Hindlimb muscle (tissue), 1 donor: ENCODE data around the gene THADA. TPM values are rescaled to one million over a fixed set of nuclear protein-coding genes. Genes with fewer than 3 reads are reported as not detected.

Experiments used
- DNase-seq: peaks from one replicate; pipeline ENCODE4 v3.0.0-alpha.2; 2013
- polyA plus RNA-seq: library from polyadenylated mRNA; unstranded; fragments of 120-200 nt; gene quantifications from one replicate; pipeline ENCODE4 v1.2.1, GENCODE V29; 2013; ENCODE audit not compliant: insufficient read length

THADA gene
- polyA plus RNA-seq, 1 donor = 22.3 TPM

DNA sequence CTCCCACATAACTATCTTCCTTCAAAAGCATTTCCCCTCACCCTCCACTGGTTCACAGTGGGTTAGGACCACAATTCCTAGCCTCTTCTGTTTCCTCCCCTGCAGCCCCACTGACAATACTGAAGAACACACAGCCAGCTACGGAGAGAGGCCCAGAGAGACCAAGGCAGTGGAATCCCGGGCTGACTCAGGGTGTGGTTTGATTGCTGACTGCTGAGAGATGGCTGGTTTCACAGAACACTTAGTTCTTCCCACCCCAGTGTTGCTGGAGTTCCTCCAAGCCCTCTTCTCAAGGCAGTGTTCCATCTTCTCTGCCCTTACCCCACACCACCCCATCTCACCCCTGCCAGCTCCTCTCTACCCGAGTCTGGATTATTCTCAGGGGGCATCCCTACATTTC, 326.1 kb downstream of the THADA start:
- no peak for DNase-seq

DNA sequence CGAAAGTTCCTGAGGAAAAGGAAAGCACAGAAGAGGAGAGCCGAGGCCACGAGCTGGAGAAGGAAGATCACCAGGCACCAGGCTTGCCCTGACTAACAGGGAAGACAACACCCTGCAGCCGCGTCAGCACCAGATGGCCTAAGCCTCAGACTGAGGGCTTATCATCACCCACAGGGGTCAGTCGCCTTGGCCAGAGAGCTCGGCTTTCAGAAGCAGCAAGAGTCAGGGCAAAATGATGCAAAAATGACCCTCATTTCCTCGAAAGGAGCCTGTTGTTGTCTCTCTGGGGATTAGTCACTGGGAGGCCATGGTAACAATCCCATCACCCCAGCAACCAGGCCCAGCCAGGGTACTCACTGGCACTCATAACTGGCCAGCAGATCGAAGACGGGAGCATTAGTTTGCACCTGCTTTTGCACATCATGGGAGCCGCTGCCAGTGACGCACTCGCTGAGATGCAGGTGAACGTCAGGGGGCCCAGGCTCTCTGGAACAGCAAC, 326.7 kb downstream of the THADA start:
- no peak for DNase-seq

DNA sequence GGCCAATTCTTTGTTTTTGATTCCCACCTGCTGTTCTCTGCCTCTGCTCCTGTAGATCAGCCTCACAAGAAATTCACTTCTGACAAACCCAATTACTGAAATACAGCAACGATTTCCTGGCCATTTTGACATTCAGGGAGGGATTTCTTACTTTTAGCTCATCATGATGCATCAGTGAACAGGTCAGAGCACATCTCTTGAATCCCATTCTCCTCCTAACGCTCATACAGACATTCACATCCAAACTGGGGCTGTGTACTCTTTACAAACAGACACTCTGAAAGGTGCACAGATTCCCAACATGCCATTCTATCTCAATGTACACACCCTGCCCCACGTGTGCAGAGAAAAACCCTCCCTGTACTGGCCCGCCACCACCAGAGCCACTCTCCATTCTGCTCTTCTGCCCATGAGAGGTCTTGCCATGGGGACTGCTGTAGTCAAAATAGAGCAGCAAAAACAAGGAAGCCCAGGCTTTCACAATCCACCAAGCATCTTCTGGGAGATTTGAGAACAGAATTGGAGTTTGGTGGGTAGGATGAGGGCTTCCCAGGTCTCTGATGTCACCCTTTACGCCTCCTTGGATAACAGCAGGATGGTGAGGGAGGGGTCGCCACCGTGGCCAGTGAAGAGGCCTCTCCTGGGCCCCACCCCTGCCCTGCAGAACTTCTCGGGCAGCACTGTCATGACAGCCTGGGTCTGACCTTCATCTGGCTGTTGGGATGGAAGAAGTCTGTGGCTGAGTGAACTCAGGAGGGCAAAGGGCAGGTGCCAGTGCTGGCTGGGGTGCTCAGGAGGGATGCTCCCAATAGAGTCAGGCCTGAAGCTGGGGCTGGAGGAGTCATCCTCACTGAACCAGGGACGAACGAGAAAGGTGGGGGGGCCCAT, 327.5 kb downstream of the THADA start:
- no peak for DNase-seq

DNA sequence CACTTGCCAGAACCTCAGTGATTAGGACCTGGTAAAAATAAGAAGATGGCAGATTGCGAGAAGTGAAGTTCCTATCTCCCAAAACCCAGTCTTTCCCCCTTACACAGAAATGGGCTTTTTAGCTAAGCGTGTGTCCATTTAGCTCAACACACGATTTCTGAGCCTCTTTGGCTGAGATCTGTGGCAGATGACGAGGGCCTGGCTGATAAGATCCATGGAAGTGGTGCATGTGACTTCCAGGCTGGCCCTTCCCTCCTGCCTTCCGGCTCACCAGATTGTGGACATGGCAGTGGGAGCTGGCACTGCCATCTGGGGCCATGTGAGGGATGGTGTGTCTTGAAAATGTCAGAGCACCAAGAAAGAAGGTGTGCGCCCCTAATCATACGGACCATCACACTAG, 328.5 kb downstream of the THADA start:
- no peak for DNase-seq

DNA sequence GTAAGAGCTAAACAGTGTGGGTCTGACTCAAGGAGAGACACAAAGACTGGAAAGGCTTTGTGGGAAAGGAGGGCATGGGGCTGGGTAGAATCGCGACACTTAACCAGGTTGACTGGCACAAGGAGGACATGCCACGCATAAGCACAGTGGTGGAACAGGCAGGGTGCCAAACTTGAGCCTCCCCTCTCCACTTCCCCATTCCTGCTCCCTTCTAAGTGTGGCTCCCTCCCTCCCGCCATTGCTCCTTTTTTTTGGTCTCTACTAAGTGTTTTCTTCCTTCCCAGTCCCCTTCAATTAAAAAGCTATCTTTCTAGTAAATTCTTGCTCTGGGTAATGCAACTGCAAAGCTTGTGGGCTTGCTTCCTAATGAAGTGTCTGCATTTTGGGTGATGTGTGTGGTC, 329.1 kb downstream of the THADA start:
- DNase-seq = no peak

DNA sequence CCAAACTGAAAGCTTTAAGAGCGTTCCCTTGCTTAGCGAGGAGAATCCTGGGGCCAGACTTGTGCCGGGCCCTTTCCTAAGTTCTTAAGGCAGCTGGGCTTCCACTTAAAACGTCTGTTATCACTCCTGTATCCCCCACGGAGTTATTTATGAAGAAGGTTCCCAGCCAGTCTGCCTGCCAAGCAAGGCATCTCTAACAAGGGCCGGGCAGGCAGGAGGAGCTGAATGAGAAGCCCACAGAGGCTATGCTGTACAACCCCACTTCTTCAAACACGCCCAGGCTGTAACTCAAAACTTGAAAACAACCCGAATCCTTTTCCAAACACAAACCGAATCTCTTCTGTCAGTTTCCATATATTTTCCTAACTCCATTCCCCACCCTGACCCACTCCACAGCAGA, 330.4 kb downstream of the THADA start:
- no peak for DNase-seq

DNA sequence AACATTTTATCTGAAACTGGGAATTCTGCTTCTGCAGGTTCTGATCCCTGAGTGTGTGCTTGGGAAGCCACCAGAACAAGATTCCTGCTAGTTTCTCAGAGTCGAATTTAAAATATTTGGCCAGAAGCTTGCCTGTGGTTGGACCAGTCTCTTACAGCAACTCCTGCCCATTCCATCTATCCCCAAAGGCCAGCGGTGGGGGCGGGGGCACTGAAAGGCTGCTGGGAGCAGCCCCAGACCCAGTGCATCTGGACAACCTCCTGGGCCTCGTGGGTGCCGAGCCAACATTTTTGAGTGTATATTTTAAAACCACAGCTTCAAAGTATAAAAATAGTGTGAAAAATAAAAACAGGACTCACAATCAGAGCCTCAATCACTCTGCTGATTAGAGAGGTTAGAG, 330.8 kb downstream of the THADA start:
- DNase-seq = no peak

DNA sequence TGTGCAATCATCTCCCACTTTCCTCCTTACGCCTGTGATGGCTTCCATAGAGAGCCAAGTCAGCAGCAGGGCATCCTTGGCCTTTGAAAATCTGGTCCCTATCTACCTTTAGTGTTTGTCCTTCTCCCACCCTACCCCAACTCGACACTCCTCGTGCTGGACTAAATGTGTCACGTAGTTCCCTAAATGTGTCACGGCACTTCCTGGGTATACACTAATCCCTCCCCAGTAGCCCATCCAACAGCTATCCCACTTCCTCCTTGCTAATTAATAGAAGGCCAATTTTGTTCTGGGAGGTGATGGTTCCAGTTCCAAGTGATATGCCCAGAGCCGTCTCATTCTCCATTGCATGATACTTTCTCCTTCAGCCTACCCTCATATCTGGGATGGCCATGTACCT, 332.9 kb downstream of the THADA start:
- no peak for DNase-seq

DNA sequence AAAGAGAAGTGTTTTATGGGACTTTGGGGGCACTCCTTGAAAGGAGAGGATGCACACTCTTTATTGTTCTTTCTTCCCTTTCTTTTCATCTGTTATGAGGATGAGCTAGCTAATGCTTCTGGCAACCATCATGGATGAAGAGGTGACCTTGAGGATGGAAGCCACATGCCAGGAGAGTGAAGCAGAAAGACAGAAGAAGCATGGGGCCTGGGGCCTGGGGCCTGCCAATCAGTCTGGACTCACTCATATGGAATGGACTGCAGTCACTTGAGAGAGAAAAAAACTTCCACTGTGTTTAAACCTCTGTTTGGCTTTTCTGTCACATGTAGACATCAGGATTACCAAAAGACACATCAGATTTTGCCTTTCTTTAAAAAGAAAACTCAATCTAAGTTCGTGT, 333.6 kb downstream of the THADA start:
- DNase-seq = no peak

DNA sequence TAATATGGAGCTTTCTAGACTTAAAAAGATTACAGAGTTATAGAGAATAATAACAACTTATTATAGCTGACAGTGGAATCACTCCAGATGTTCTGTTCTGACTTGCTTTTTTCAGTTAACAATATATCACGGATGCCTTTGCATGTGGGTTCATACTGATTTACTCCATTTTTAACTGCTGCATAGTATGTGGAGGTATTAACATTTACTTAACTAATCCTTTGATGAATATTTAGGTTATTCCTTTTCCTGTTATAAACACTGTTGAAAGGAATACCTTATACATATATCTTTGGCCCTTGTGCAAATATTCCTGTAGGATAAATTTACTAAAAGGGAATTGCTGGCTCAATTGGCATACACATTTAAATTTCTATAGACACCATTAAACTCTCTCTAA, 336.3 kb downstream of the THADA start:
- DNase-seq = no peak

DNA sequence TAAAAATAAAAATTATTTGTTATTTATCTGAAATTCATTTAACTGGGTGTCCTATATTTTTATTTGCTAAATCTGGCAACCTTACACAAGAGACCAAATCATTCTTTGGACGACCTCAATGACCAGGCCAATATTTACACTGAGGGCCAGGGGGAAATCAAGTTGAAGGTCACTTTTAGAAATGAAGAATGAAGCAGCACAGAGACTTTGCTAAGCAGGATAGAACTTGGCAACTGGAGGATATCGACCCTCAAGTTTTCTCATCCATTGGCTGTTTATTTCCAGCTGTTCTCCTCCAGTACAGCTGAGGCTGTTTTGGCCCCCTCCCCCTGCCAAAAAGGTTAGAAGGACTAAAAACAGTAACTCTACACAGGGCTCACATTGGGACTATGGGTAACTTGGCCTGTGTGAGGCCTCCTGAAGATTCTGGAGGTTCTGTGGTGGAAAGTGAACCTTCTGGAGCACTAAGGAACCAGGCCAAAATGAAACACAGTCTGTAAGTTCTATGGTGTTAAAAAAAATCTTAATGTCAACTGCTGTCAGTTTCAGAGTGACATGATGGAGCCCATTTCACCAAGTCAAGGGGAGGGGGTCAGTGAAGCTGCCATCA, 337.2 kb downstream of the THADA start:
- DNase-seq = no peak

DNA sequence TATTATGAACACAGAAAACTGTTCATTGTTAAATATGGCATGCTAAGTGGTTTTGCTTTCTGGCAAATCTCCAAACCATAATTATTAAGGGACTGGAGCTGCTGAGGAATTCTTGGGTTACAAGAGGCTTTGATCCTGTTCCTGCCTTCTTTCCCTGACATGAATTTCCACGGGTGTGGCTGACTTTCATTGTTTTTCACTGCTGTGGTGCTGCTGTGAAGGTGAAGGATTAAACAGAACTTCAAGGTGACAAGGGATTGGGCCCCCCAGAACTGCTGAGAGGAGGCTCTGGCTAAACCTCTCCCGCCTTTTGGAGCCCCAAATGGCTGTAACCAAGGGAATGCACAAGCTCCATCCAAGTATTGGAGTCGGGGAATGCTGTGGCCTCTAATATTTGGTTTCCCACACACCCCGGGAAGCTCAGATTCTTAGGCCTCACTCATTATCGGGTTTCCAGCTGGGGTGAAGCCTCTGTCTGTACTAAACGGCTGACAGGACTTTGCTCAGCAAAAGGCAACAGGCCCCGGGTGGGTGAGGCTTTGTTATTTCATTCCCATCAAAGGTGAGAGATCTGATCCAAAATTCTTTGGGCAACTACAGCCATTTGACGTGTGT, 340.4 kb downstream of the THADA start:
- no peak for DNase-seq

DNA sequence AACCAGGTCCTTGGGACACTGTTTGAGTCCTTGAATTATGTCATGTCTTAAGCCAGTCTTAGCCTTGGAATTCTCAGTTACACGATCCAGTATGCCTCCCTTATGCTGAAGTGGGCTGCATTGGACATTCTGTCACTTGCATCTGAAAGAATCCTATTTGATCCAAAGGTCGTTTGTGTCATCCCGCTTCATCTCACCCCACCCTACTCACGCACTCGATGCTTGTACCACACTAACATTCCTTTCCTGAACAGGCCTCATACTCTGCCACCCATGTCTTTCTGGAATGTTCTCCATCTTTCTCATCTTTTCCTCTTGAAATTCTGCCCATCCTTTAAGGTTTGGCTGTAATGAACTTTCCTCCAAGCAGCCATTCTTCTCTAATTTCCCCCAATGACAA, 341.5 kb downstream of the THADA start:
- no peak for DNase-seq

DNA sequence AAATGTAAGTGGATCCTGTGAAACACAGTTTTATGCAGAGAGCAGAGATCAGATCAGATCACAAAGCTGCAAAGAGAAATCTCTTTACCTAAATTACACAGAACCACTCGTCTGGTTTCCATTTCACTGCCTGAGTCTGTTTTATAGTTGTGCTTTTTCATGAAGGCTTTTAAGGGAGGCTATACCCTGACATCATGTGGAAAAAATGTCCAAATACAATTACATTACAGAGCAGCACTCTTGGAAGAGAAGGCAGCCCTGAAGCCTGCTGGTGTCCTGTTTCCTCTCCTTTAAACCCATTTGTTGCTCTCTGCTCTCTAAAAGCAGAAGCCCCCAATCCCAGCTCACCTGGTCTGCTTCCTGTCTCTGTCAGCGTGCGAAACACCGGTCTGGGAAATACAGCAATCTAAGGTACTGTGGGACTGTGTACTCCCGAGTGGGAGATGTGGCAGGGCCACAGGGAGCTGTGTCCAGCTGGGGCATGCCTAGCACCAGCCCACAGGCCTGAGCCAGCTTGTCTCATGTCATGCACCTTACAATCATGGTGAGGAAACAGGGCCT, 344.6 kb downstream of the THADA start:
- peak; percentile 89 for DNase-seq

DNA sequence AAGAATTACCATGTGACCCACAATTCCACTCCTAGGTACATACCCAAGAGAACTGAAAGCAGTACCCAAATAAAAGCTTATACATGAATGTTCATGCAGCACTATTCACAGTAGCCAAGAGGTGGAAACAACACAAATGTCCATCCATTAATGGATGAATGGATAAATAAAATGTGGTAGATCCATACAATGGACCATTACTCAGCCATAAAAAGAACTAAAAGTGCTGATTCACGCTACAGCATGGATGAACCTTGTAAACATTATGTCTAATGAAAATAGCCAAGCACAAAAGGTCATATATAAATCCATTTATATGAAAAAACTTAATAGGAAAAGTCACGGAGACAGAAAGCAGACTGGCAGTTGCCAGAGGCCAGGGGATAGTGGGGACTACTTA, 345.8 kb downstream of the THADA start:
- no peak for DNase-seq

DNA sequence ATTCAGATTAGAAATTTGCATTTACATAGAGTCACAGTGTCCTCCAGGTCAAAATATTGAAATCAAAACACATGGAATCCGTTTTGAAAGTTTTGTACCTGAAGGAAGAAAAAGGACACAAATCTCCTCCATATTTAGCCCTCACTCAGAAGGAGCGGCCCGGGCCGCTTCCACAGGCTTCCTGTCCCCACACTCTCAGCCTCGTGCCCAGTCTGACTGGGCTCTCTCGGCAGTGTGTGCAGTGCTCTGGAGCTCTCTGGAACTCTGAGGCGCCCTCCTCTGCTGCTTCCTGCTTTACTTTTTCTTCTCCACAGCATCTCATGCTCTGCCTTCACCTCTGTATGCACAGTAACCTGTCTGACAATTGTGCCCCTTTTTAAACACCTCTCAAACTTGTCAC, 347.2 kb downstream of the THADA start:
- no peak for DNase-seq

DNA sequence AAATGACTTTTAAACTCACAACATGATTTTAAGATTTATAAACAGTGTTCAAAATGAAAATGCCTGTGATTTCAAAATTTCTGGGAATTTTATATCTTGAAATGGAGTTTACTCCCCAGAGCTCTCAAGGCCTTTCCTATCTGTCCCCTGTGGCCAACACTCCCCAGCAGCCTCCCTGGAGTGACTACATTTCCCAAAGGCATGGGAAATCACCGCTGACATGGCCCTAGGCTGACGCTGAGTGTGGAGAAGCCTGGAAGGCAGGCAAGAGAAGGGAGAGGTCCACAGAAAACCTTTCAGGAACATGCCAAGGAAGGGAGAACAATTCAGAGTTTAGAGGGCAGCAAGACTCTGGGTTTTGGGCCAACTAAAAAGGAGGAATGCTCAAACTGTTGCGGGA, 349.2 kb downstream of the THADA start:
- no peak for DNase-seq

DNA sequence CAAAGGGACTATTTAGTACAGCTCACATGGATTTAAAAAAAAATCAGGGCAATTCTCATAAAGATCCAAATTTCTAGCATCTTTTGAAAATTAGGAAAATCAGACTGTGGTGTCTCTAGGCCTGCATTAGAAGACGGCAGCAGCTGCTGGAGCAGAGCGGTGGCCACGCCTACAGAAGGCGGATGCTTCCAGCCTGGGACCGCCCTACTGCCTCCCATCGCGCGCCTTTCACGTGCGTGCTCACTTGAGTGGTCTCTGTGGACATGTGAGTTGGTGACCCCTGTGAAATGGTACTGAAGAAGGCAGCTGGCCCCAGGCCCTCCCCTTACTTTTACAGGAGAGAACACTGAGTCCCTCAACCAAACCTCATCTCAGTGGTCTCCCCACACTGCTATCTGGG, 354.3 kb downstream of the THADA start:
- DNase-seq = no peak

DNA sequence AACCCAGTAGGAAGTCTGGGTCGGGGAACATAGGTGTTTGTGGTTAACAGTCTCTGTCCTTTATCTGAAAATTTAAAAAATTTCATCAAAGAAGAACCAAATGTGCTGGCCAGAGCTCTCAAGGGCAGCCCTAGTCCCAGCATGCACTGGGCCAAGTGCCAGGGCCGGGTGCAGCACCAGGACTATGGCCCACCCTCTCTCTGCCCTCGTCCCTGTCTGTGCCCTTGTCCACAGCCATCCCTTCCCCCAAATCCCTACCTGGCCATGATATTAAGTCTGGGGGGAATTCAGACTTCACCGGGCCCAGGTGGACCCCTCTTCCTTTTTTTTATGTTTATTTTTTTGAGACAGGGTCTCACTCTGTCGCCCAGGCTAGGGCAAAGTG, 355.1 kb downstream of the THADA start:
- no peak for DNase-seq

DNA sequence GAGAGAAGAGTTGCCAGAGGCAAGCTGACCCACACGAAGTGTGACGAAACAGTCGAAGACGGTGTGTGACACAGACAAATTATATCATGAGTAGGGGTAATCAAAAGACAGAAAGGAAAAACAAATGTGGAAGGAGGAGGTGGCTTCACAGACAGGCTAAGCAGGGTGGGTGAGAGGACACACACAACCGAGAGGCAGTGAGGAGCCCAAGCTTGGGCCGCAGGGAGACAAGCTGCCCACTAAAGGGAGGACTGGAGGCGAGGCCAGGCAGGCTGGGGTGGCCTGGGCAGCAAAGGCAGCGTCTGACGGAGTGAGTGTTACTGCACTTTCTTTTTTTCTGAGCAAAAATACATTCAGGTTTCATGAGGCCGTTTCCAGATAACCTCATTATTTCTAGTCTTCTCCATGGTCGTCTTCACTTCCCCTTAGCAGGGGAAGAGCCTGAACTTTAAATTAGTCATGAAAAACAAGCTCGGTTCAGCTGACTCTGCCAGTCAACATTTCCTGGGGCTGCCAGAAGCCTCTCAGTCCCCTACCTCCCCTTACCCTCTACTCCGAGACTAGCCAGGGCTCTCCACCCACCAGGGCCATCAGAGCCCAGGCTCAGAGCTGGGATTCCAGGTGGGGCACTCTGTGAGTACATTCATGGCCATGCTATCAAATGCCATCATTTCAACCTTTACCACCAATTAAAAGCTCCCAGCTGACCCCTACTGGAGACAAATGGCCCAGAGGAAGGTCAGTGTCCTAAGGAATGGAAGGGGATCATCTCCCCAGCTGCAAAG, 355.7 kb downstream of the THADA start:
- DNase-seq = no peak

DNA sequence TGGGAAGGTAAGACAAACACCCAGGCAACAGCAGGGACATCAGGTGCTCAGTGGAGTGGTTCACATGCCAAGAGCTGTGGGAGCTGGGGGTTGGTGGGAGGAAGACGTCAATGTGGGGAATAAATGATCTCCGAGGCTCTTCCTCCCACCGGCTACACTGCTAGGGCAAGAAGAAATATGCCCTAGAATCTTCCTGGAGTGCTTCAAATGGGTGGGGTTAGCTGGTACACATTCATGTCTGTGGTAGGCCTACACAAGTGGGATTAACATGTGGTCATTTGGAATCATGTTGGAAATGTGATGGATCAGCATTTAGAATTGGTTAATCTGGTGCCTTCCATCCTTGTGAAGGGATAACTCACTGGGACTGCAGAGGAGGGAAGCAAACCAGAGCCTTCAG, 357.0 kb downstream of the THADA start:
- DNase-seq = no peak

DNA sequence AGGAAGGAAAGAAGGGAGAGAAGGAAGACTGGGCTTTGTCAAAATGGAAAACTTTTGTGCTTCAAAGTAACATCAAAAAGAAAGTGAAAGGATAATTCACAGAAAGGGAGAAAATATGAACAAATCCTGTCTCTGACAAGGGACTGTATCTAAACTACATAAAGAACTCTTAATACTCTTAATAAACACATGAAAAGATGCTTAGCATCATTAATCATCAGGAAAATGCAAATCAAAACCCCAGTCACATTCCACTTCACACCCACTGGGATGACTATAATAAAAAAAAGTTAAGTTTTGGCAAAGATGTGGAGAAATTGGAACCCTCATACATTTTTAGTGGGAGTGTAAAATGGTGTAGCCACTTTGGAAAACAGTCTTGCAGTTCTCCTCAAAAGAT, 357.7 kb downstream of the THADA start:
- no peak for DNase-seq
